Activated naive CD8-positive, alpha-beta T cell treated with anti-CD3 and anti-CD28 coated beads, Interleukin-2, amount 10 ng/mL, durations not matched to agents 7 days and 5 days (primary cell): ENCODE measurements around the gene OR6B3. TPM values are rescaled to one million over a fixed set of nuclear protein-coding genes. Genes with fewer than 3 reads are reported as not detected.

Source experiments
- ATAC-seq: fragments of 150-1000 bp; cut with Tn5 transposase; one replicate; pipeline ENCODE4 v1.10.0; 2021; ENCODE audit warnings: low read depth, moderate library complexity
- POLR2A ChIA-PET: fragments of 350-600 bp; sonication (Branson Sonifier 250); formaldehyde crosslinking; loops from one replicate; lab custom pipeline; 2021; ENCODE audit warnings: antibody characterized with exemption; lab: Charles Lee
- DNase-seq: peaks from one replicate; pipeline ENCODE4 v3.0.0; 2021
- H3K27ac Mint-ChIP-seq: one replicate; pipeline ENCODE4 v1.8.0; 2022; ENCODE audit warnings: mild to moderate bottlenecking, mixed read lengths
- H3K27me3 Mint-ChIP-seq: one replicate; pipeline ENCODE4 v1.8.0; 2022; ENCODE audit warnings: mild to moderate bottlenecking, moderate library complexity, mixed read lengths
- H3K36me3 Mint-ChIP-seq: one replicate; pipeline ENCODE4 v1.8.0; 2021; ENCODE audit warnings: mild to moderate bottlenecking, mixed read lengths
- H3K4me1 Mint-ChIP-seq: one replicate; pipeline ENCODE4 v1.8.0; 2021; ENCODE audit warnings: mixed read lengths
- H3K4me3 Mint-ChIP-seq: one replicate; pipeline ENCODE4 v1.8.0; 2022; ENCODE audit warnings: mild to moderate bottlenecking, moderate library complexity, mixed read lengths
- H3K9me3 Mint-ChIP-seq: one replicate; pipeline ENCODE4 v1.8.0; 2021; ENCODE audit warnings: mixed read lengths
- total RNA-seq, 2 experiments: library from RNA; stranded (reverse); gene quantifications; one replicate each; pipeline ENCODE4 v1.2.3, GENCODE V29; 2021

Gene OR6B3
- total RNA-seq, 2 experiments from 2014 or later, result not detected

- H3K36me3 Mint-ChIP-seq, result no peaks in the 10 kb centered on the region
- POLR2A ChIA-PET, result no interaction called here
- no peaks in the 10 kb centered on the region for H3K4me1 Mint-ChIP-seq
- DNase-seq, result no peak
- no peaks in the 10 kb centered on the region for H3K9me3 Mint-ChIP-seq
- no peak overlapping the region for H3K27ac Mint-ChIP-seq
- H3K27me3 Mint-ChIP-seq, result peaks cover 31% of the 10 kb centered on the region
- no peak for ATAC-seq
- H3K4me3 Mint-ChIP-seq, result no peak overlapping the region
Measured at GRCh38 chr2:240032406-240033329, 20.7 kb downstream of the OR6B3 start.

- H3K4me3 Mint-ChIP-seq, result no peak within 1 kb of the TSS
- ATAC-seq (no peak), DNase-seq (no peak)
- no peaks in the 10 kb centered on the region for H3K36me3 Mint-ChIP-seq
- H3K9me3 Mint-ChIP-seq, result no peaks in the 10 kb centered on the region
- H3K27ac Mint-ChIP-seq, result no peak within 1 kb of the TSS
- peaks cover 22% of the 10 kb centered on the region for H3K27me3 Mint-ChIP-seq
- POLR2A ChIA-PET, result no interaction called here
- no peaks in the 10 kb centered on the region for H3K4me1 Mint-ChIP-seq
Measured at GRCh38 chr2:240030379-240031094, 22.8 kb downstream of the OR6B3 start, which contains the start of gene OR6B2. OR6B2 (minus strand) TSS chr2:240030429; CDS start chr2:240030429, 0 bp downstream.

- Mint-ChIP-seq H3K27me3 (peaks cover 7% of the 10 kb centered on the region), H3K9me3 (no peaks in the 10 kb centered on the region), H3K36me3 (peaks cover 4% of the 10 kb centered on the region), H3K4me1 (peaks cover 15% of the 10 kb centered on the region), H3K27ac (peak overlapping the region; percentile 96), H3K4me3 (peak overlapping the region; percentile 93)
- peak; percentile 47 for ATAC-seq
- POLR2A ChIA-PET, result interaction anchor here (0.6 to 2.4 kb wide), 6 partner anchors 79 to 655 kb away, joined by 3 to 13 read pairs (median 4); partner anchors contain the start of genes COPS9 and HDAC4
- no peak for DNase-seq
Measured at GRCh38 chr2:240024766-240025165, 28.6 kb downstream of the OR6B3 start.

- POLR2A ChIA-PET, result no interaction called here
- ATAC-seq, result no peak
- DNase-seq, result no peak
- H3K36me3 Mint-ChIP-seq, result peaks cover 6% of the 10 kb centered on the region
- H3K4me3 Mint-ChIP-seq, result peak overlapping the region; percentile 93
- no peaks in the 10 kb centered on the region for H3K9me3 Mint-ChIP-seq
- H3K27me3 Mint-ChIP-seq, result peaks cover 7% of the 10 kb centered on the region
- no peak overlapping the region for H3K27ac Mint-ChIP-seq
- H3K4me1 Mint-ChIP-seq, result peaks cover 15% of the 10 kb centered on the region
Measured at GRCh38 chr2:240023792-240024191, 29.5 kb downstream of the OR6B3 start.

GRCh38 chr2:240021488-240022104 lies 31.7 kb downstream of the OR6B3 start:
- peaks cover 15% of the 10 kb centered on the region for H3K4me1 Mint-ChIP-seq
- ATAC-seq (no peak), DNase-seq (peak; percentile 73)
- H3K4me3 Mint-ChIP-seq, result no peak overlapping the region
- no peaks in the 10 kb centered on the region for H3K27me3 Mint-ChIP-seq
- H3K36me3 Mint-ChIP-seq, result peaks cover 19% of the 10 kb centered on the region
- H3K9me3 Mint-ChIP-seq, result no peaks in the 10 kb centered on the region
- POLR2A ChIA-PET, result no interaction called here
- no peak overlapping the region for H3K27ac Mint-ChIP-seq

- Mint-ChIP-seq H3K27me3 (no peaks in the 10 kb centered on the region), H3K4me1 (peaks cover 5% of the 10 kb centered on the region), H3K27ac (no peak overlapping the region), H3K4me3 (no peak overlapping the region), H3K36me3 (peaks cover 28% of the 10 kb centered on the region), H3K9me3 (no peaks in the 10 kb centered on the region)
- POLR2A ChIA-PET, result interaction anchor here (0.6 kb wide), 1 partner anchor 388 kb away, joined by 4 read pairs; no protein-coding TSS in a partner anchor
- no peak for ATAC-seq
- no peak for DNase-seq
Measured at GRCh38 chr2:240018071-240018750, 35.1 kb downstream of the OR6B3 start.

GRCh38 chr2:240014327-240014726 lies 39.0 kb downstream of the OR6B3 start:
- Mint-ChIP-seq H3K4me3 (no peak overlapping the region), H3K27ac (no peak overlapping the region), H3K27me3 (no peaks in the 10 kb centered on the region), H3K9me3 (no peaks in the 10 kb centered on the region), H3K4me1 (no peaks in the 10 kb centered on the region), H3K36me3 (peaks cover 34% of the 10 kb centered on the region)
- DNase-seq (no peak), ATAC-seq (no peak)
- POLR2A ChIA-PET, result no interaction called here

GRCh38 chr2:240013343-240013742 lies 40.0 kb downstream of the OR6B3 start:
- POLR2A ChIA-PET, result no interaction called here
- ATAC-seq (no peak), DNase-seq (no peak)
- Mint-ChIP-seq H3K27ac (no peak overlapping the region), H3K9me3 (no peaks in the 10 kb centered on the region), H3K36me3 (peaks cover 29% of the 10 kb centered on the region), H3K4me1 (no peaks in the 10 kb centered on the region), H3K4me3 (no peak overlapping the region), H3K27me3 (no peaks in the 10 kb centered on the region)

- ATAC-seq, result no peak
- no peak overlapping the region for H3K27ac Mint-ChIP-seq
- no peaks in the 10 kb centered on the region for H3K27me3 Mint-ChIP-seq
- H3K36me3 Mint-ChIP-seq, result peaks cover 12% of the 10 kb centered on the region
- POLR2A ChIA-PET, result no interaction called here
- DNase-seq, result no peak
- H3K9me3 Mint-ChIP-seq, result no peaks in the 10 kb centered on the region
- no peak overlapping the region for H3K4me3 Mint-ChIP-seq
- H3K4me1 Mint-ChIP-seq, result no peaks in the 10 kb centered on the region
Measured at GRCh38 chr2:240002983-240003382, 50.3 kb downstream of the OR6B3 start.

- no peak for ATAC-seq
- H3K36me3 Mint-ChIP-seq, result peaks cover 10% of the 10 kb centered on the region
- no peak overlapping the region for H3K27ac Mint-ChIP-seq
- no peak for DNase-seq
- no peaks in the 10 kb centered on the region for H3K4me1 Mint-ChIP-seq
- H3K4me3 Mint-ChIP-seq, result no peak overlapping the region
- H3K27me3 Mint-ChIP-seq, result no peaks in the 10 kb centered on the region
- POLR2A ChIA-PET, result no interaction called here
- H3K9me3 Mint-ChIP-seq, result no peaks in the 10 kb centered on the region
Measured at GRCh38 chr2:240000671-240001070, 52.6 kb downstream of the OR6B3 start.

GRCh38 chr2:239997686-239998409 lies 55.5 kb downstream of the OR6B3 start:
- no peak for ATAC-seq
- Mint-ChIP-seq H3K27ac (no peak overlapping the region), H3K9me3 (no peaks in the 10 kb centered on the region), H3K27me3 (no peaks in the 10 kb centered on the region), H3K4me1 (no peaks in the 10 kb centered on the region), H3K36me3 (peaks cover 3% of the 10 kb centered on the region), H3K4me3 (no peak overlapping the region)
- DNase-seq, result no peak
- POLR2A ChIA-PET, result no interaction called here
